Measurements from ENCODE around the gene NECTIN4.
"Not testable (repeated sequence)": the region's sequence is repeated elsewhere in the genome, so short reads cannot be mapped to it uniquely, and the experiment has no call there.

Gene NECTIN4

DNA sequence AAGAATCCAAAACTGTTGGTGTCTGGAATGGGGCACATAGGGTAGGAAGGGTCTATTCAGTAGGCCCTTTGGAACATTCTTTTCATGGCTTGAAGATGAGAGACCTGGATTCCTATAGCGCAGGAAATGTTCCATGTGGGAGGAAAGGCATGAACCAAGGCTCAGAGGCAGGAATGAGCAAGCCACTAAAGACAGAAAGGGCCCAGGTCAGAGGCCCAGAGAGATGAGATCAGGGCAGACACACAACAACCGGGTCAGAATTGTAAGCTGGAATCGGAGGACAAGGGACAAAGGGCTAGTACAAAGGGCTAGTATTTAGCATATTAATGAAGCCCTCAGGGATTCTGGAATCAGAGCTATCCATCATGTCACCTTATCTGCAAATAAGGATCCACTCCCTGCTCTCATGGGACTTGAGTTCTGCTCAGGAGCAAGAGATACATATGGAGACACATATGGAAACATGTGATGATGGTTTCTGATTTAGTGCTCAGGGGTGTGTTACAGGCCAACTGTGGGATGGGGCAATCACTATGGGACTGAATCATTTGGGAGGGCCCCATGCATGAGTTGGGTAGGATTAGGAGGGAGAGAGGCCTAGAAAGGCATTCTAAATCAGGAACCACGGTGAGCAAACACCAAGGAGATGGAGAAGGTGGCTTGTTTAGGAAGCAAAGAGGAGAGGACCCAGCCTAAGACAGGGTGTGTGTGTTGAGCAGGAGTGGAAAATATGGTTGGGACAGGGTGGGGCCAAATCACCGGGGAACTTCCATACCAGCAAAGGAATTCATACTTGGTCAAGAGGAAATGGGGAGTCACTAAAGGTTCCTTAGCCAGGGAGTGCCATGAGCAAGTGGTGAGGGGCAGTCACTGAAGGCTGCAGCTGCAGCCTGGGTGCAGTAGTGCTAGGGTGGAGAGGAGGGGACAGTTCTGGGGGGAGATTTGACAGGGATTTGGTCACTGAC, 8.6 kb downstream of the NECTIN4 start:
- DNase-seq: no peak

DNA sequence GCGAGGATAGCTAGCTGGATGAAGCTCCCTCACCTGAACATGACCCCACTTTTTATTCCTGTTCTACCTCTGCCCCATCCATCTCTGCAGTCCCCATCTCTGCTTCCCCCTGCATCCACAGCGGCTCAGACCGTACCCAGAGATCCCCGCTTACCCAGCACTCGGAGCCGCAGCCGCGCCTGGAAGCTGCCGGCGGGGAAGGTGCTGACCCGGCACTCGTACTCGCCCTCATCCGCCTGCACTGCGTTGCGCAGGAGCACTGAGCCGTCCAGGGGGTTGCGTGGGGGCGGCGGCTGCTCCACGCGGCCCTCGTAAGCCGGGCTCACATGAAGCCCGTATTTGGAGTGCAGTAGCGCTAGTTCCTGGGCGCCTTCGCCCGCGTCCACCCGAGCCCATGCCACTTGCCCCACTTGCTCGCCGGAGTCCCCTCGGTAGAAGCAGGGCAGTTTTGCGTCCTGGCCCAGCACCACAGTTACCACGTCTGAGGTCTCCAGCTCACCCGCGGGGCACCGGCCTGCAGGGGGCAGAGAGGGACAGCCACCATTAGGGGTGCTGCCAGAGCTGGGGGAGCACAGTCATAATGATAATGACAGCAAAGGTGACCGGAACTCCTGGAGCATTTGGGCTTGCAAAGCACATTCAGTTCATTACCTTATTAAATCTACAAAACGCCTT, 9.8 kb downstream of the NECTIN4 start:
- DNase-seq: no peak

DNA sequence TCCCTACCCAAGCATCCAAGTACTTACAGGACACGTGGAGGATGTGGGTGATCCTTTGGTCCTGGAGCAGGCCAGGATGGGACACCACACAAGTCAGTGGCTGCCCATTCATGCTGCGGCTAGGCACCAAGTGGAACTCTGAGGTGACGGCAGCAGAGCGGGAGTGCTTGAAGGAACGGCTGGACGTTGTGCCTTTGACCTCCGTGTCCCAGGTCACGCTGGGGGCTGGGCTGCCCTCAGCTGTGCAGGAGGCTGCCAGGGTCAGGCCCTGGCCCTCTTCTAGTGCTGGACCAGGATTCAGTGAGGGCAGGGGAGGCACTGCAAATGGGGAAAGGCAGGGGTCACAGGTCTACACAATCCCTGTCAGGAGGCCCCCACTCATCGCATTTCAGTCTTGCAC, 11.9 kb downstream of the NECTIN4 start:
- DNase-seq: no peak

DNA sequence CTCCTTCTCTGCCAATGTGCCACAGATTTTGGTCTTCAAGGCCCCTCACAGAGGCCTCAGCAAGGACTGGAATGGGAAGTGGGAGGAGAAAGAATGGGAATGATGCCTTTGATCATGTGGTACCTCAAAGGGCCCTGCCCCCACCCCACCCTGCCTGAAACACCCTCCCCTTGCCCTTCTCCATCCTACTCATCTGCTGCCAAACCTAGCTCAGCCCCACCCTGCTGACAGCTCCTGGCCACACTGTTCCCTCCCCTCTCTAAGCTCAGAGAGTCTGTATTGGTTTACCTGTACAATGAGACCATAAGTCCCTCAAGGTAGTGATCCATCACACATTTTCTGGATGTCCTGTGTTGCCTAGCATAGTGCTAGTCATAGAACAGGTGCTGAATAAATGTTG, 12.9 kb downstream of the NECTIN4 start:
- no peak for DNase-seq

DNA sequence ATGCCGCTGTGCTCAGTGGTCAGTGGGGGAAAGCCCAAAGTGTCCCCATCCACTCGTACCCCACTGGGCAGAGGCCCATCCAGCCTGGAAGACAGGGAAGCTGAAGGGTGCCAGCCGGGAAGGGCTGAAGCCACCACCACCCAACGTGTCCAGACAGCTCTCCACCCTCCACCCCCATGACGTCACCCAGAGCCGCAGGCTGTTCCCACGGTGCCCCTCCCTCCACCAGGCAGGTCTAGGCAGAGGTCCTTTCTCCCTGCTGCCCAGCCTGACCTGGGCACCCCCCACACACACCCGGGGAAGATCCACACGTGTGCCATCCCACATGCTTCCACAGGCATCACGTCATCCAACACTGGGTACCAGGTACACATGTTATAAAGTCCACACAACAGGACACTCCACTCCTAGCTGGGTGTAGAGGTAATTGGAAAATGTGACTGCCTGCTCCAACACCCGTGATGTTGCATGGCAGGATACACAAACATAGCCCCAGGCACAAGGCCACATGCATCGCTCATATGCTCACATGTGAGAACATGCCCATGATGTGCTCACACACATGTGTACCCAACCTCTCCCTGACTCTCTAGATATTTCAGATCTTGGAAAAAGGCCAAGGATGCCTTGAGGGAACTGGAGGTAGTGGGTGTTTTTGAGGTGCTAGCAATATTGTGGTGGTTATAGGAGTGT, 14.5 kb downstream of the NECTIN4 start:
- no peak for DNase-seq

DNA sequence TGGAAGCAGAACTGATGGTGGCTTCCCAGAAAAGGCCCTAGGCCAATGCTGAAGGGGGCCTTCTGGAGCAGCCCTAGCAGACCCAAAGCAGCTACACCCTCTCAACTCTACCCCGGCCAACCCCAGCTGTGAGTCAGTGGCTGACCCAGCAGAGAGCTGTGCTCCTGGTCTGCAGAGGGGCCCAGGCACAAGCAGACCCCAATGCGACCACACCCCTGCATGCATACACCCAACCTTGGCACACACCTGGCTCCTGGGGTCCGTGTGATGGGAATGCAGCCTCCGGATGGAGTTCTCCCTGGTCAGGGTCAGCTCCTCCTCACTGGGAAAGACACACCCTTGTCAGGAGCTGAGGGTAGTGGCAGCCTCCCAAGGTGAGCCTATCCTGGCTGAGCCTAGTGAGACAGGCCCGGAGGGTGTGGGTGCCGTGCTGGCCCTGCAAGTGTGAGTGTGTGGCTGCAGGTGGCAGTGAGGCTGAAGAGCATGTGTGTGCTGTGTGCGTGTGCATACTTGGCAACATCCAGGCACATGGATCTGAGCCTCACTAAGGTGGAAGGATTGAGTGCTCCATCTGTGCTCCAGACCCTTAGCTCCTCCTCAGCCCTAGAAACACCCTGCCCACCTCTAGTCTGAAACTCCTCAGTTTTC, 15.8 kb downstream of the NECTIN4 start:
- DNase-seq: no peak

DNA sequence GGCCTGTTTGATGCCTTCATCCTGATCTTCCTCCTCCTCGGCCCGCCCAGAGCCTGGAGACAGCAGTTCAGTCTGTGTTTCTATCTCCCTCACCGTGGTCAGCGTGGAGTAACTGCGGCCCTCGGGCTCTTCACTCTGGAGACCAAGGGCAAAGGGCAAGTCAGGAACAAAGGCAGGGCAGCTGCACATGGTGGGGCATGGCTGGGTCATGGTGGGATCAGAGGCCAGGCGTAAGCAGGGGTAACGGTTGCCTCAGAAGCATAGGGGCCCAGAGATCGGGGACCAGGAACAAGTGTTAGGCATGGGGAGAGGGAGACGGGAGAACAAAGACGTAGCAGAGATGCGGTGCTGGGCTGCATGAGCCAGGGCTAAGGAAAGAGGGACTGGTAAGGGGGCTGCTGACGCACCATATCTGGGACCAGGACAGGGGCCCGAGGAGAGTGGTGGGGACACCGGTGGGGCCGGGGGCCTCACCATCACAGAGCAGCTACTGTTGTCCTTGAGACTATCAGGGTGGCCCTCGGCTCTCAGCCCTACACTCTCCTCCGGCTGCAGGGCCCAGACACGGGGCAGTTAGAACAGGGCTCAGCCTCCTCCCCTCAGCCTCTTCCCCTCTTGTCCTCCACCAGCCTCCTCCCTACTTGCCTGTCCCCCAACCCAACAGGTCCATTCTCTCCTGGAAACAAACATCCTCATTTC, 16.5 kb downstream of the NECTIN4 start:
- no peak for DNase-seq

DNA sequence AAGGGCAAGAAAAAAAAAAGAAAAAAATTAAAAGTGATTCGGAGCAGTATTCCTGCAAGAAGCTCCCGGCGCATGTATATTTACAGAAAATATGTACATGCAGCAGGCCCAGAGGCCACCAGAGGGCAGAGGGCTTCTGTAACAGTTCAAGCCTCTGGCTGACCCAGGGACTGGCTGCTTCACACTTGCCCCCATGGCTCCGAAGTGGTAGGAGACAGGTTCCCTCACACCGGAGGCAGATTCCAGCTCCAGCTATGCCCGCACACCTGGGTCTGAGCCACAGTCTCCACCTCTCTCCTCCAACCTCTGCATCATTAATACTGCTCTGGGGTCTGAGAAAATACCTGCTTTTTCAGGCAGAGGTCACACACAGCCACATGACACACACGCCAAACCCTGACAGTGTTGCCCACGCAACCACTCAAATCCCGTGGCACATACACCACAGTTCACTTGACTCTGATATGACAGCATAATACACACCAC, 17.4 kb downstream of the NECTIN4 start:
- DNase-seq: peak in 4 of 5 donors; percentile 29 to 48 (median 34)

DNA sequence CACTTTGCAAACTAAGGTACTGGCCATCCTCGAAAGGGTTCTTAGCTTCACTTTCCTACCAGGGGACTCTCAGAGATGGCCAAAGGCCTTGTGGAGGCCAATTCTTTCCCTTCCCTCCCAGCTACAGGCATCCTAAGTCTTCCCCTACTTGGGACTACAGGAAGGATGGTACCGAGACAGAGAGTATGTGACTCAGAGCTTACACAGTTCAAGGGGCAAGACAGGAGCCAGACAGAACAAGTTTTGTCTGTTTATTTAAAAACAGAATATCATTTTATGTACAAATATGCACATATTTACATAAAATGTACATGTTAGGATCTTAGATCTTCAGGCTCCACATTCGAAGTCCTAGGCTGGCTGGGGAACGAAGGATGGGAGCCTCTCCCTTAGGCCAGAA, 18.6 kb downstream of the NECTIN4 start:
- no peak for DNase-seq

DNA sequence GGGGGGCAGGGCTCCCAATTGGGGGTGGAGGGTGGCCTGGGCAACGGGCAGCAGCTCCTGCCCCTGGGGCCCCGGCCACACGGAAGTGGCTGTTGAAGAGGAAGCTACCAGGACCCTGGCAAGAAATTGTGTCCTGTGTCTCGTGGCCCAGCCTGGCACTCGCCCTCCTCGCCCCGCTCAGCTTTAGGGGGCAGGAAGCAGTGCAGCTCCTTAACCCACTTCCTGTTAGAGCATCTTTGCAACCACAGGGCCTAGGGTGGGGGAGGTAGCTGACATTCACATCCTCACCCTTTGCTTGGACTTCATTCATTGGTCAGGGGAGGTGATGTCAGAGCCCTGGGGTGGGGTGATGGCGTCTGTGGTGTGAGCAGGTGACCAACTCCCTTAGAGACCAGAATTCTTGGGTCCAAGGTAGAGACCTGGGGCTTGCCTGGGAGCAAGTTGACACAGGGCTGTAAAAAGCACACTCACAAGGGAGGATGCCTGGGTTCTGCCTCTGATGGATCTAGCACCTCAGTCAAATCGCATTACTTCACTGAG, 19.6 kb downstream of the NECTIN4 start, which contains the start of gene ARHGAP30:
Gene ARHGAP30 (minus strand): TSS at position 161 of the 540 bp plus-strand sequence. CDS start 267 bp downstream, outside the sequence.
- DNase-seq: peak; percentile 56 to 98 (median 69)

DNA sequence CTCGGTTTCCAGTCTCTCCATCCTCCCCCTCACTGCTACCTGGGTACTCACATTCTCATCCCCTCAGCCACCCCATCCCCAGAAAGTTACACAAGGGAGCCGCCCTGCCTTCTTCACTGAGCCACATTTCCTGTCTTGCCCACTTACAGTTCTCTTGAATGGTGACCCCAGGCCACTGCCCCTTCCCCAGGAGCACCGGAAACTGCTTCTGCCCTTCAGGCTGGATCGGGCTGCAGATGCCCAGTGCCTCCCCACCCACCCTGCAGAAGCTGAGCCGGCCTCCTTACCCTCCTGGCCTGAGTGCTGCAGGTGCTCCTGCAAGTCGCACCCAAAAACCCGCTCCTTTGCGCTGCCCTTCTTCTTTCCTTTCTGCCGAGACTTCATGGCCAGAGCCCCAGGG, 20.1 kb downstream of the NECTIN4 start:
- DNase-seq: peak in 1 of 5 donors; percentile 43

DNA sequence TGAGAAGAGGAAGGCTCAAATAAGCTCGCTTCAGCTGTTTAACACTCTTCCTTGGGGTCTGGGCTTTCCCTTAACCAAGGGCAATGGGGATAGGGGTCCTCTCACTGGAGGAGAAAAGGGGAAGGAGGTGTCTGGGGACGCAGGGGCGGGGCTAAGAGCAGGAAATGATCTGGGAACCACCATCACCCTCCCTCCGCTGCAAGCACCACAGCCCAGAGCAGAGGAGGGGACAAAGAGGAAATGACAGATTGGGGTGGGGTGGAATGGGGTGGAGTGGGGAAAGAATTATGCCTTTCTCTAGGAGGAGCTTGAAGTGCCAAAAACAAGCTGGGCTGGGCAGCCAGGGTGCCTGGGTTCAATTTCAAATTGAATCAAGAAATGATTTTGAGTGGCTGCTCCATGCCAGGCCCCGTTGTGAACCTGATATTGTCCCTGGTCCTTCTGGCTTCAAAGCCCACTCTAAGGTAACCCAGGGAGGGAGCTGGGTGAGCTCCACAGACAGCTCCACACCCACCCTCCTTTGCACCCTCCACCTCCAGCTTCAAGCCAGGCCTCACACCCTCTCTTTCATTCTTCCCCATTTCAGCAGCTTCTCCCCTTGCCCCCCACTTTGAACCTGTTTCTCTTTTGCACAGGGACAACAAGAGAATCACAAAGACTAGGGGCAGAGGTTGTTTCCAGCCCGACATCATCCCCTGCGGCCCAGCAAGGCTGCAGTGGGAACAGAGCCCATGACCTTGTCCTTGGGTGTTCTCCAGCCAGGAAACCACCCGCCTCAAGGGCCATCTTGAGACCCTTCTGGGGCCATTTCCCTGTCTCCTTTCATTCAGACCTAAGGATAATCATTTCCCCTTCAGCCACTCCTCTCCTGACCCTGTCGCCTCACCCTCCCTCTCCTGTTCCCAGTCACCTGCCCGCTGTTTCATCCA, 20.8 kb downstream of the NECTIN4 start:
- DNase-seq: peak; percentile 66 to 90 (median 73)

DNA sequence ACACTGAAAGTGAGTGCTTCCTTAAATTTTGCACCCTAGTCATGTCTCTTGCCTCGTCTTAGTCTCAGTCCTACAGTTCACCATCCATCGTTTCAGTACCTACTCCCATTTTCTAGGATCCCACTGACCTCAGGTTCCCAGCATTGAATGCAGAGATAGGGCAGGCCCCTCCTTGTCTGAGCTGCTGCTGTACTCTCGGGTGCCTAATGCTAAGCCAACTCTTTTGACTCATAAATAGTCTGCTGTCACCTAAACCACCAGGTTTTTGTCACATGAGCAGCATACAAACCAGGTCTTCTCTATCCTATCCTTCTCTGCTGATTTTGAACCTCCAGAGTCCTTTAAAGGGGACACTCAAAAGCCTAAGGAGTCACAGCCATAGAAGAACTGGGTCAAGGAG, 22.7 kb downstream of the NECTIN4 start:
- DNase-seq: peak in 1 of 5 donors; percentile 49

DNA sequence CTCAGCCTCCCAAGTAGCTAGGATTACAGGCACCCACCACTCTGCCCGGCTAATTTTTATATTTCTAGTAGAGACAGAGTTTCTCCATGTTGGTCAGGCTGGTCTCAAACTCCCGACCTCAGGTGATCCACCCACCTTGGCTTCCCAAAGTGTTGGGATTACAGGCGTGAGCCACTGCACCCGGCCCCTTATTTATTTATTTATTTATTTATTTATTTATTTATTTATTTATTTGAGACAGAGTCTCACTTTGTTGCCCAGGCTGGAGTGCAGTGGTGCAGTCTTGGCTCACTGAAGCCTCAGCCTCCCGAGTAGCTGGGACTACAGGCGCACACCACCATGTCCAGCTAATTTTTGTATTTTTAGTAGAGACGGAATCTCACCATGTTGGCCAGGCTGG, 23.7 kb downstream of the NECTIN4 start:
- DNase-seq: not testable (repeated sequence)

DNA sequence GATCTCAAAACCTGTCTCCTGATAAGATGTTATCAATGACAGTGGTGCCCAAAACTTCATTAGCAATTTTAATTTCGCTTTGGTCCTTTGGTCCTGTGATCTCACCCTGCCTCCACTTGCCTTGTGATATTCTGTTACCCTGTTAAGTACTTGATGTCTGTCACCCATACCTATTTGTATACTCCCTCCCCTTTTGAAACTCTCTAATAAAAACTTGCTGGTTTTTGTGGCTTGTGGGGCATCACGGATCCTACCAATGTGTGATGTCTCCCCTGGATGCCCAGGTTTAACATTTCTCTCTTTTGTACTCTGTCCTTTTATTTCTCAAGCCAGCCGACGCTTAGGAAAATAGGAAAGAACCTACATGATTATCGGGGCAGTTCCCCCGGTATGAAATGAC, 25.4 kb downstream of the NECTIN4 start:
- DNase-seq: not testable (repeated sequence)

DNA sequence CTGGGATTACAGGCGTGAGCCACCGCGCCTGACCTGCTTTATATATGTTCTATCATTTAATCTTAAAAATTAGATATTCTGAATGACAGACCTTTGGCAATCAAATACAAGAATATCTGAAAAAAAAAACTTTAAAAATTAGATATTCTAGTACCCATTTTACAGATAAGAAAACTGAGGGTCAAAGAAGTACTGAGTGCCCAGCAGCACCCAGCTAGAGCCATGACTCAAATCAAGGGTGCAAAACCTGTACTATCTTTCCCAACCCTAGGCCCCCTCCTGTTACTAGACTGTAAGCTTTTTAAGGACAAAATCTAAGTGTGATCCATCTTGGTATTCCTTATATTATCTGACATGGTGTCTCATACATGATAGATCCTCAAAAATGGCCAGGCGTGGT, 27.9 kb downstream of the NECTIN4 start:
- DNase-seq: no peak

DNA sequence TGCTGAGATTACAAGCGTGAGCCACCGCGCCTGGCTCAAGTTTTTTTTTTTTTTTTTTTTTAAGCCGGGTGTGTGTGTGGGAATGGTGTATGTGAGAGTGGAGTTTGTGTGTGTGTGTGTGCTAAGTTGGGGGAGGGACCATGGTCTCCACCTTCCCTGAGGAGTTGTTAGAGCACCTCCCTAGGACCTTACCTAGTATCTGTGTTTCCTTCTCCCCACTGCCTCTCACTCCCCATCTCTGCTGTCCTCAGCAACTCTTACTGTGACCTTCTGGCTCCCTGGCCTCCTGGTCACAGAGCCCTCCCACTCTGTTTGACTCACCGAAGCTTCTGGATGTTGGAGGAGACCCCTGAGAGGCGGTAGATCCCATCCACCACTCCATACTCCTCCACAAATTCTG, 30.1 kb downstream of the NECTIN4 start:
- DNase-seq: no peak

DNA sequence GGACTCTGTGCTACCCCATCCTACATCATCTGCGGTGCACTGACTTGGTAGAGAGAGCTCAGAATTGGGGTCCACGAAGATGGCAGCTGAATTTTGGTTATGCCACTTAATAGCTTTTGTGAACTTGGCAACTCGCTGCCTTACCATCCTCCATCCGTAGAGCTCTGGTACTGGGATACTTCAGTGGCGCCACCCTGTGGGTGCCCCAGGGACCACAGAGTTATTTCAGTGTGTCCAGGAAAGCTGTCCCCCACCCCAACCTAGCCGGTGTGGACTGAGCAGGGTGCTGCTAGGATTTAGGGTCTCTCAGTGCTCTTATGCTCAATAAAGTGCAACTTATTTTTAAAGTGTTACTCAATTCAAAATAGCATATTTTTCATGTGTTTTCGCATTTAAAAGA, 34.6 kb downstream of the NECTIN4 start:
- no peak for DNase-seq

DNA sequence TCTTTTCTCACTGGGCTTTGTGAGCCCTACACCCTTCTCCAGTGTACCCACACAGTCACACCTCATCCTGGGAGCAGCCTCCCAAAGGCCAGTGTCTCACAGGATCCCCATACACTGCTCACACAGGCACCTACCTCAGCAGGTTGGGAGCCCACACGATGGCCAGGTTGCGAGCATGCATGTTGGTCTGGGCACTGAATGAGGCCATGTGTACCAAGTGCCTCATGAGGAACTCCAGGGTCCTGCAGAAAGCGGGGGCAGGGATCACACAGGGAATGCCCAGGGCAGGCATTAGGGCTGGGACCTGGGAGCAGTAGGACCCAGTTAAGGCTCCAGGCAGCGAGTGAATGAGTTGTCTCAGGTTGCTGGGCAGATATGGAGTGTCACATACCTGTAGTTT, 35.1 kb downstream of the NECTIN4 start:
- no peak for DNase-seq

DNA sequence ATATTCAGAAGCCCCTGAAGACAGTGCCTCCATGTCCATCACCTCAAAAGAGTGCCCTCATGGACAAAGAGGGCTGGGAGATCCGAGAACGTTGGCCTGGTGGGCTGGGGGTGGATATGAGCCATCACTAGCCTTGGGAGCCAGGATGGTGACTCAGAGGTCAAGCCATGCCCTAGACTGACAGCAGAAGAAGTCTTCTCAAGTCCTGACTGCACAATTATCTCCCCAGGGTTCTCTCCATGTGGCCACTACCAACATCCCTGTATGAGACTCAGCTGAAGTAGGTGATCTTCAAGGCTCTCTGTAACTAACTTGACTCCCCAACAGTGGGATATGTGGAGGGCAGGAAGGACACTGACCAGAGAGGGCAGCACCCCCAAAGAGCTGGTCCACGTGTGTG, 36.5 kb downstream of the NECTIN4 start:
- DNase-seq: no peak
